Left lung (tissue), 10 donors: ENCODE measurements around the gene IQGAP3. TPM values are rescaled to one million over a fixed set of nuclear protein-coding genes. Genes with fewer than 3 reads are reported as not detected.
A peak's percentile ranks its signal among the peaks of the same experiment; 100 is the strongest.

ENCODE experiments used
- ATAC-seq: fragments of 200-7000 bp; cut with Tn5 transposase; one replicate; pipeline ENCODE4 v1.9.1; 2020; ENCODE audit warnings: moderate library complexity
- DNase-seq, 4 donors: peaks; one replicate each; pipeline ENCODE4 v3.0.0-alpha.2; 2013 to 2020
- H3K27ac ChIP-seq, 2 donors: fragments of 200-600 bp; sonication (generic) in 1 of 2; one replicate each; pipeline versions ENCODE4 v1.5.0 to v1.8.0; 2020 to 2021
- H3K27me3 ChIP-seq, 2 donors: fragments of 200-600 bp; sonication (generic) in 1 of 2; one replicate each; pipeline versions ENCODE4 v1.5.0 to v1.8.0; 2020 to 2021
- H3K36me3 ChIP-seq, 2 donors: fragments of 200-600 bp; sonication (generic) in 1 of 2; one replicate each; pipeline versions ENCODE4 v1.5.0 to v1.8.0; 2020 to 2021
- H3K4me1 ChIP-seq, 2 donors: fragments of 200-600 bp; one replicate each; pipeline ENCODE4 v1.8.0; 2021
- H3K4me3 ChIP-seq, 2 donors: fragments of 200-600 bp; sonication (generic) in 1 of 2; one replicate each; pipeline versions ENCODE4 v1.5.0 to v1.8.0; 2020 to 2021; ENCODE audit warnings: mild to moderate bottlenecking in 1 of 2
- H3K9me3 ChIP-seq, 2 donors: fragments of 200-600 bp; sonication (generic) in 1 of 2; one replicate each; pipeline versions ENCODE4 v1.5.0 to v1.8.0; 2020 to 2021
- CTCF ChIP-seq, 2 donors: fragments of 200-600 bp; sonication (generic) in 1 of 2; IDR thresholded peaks; one replicate each; pipeline versions ENCODE4 v1.5.0 to v1.8.0; 2021; ENCODE audit warnings: antibody characterized with exemption in 2 of 2
- intact Hi-C, 2 donors: fragments of 100-400 bp; cut with DNase I; formaldehyde crosslinking; loops; one replicate each; pipeline versions ENCODE4 v1.11.2 to v1.14.2; 2022
- polyA plus RNA-seq, 6 donors: library from polyadenylated mRNA; unstranded; fragments of 120-200 nt; gene quantifications; one replicate each; pipeline ENCODE4 v1.2.1, GENCODE V29; 2013; ENCODE audit not compliant: insufficient read length in 6 of 6
- total RNA-seq, 2 donors: library from RNA; stranded (reverse); fragmentation: NEBNext Ultra II Directional; extraction: Animal tissue kit (Norgen Biotek cat#: 25700); gene quantifications; one replicate each; pipeline ENCODE4 v1.2.1, GENCODE V29; 2021
- donor health status: DM: no; HTN: yes; CAD: no.
- donor health status: DM: no; HTN: no; CAD: no.

The IQGAP3 gene
- total and polyA plus RNA-seq, 8 donors, result 2.8 to 26.7 (median 13.1) TPM

- H3K27ac ChIP-seq, result peak overlapping the region in 1 of 2 donors; percentile 21
- H3K27me3 ChIP-seq, result no peaks in the 10 kb centered on the region
- H3K4me1 ChIP-seq, result peaks cover 0 to 54% of the 10 kb centered on the region in 2 donors
- H3K9me3 ChIP-seq, result no peaks in the 10 kb centered on the region
- intact Hi-C loops, result no loop called here
- no peak for DNase-seq
- TF ChIP-seq CTCF (IDR thresholded peaks at IDR 0.05), result no peak
- no peak for ATAC-seq
- no peak overlapping the region for H3K4me3 ChIP-seq
- peaks cover 0 to 69% of the 10 kb centered on the region in 2 donors for H3K36me3 ChIP-seq
These were observed 90.8 kb downstream of the IQGAP3 start for GRCh38 chr1:156481527-156481926.

- Histone ChIP-seq H3K36me3 (peaks cover 0 to 79% of the 10 kb centered on the region in 2 donors), H3K9me3 (no peaks in the 10 kb centered on the region), H3K27ac (peak overlapping the region in 1 of 2 donors; percentile 21), H3K4me3 (no peak overlapping the region), H3K4me1 (peaks cover 0 to 45% of the 10 kb centered on the region in 2 donors), H3K27me3 (no peaks in the 10 kb centered on the region)
- ATAC-seq (peak; percentile 60), DNase-seq (peak in 3 of 4 donors; percentile 60 to 88 (median 76))
- TF ChIP-seq CTCF (IDR thresholded peaks at IDR 0.05), result peak; percentile 50 to 75
- intact Hi-C loops, result no loop called here
These were observed 91.8 kb downstream of the IQGAP3 start for GRCh38 chr1:156480411-156481192.

GRCh38 chr1:156480016-156480370 lies 92.4 kb downstream of the IQGAP3 start:
- ATAC-seq (peak; percentile 17), DNase-seq (no peak)
- Histone ChIP-seq H3K36me3 (peaks cover 0 to 85% of the 10 kb centered on the region in 2 donors), H3K4me3 (no peak overlapping the region), H3K9me3 (no peaks in the 10 kb centered on the region), H3K27me3 (no peaks in the 10 kb centered on the region), H3K27ac (no peak overlapping the region), H3K4me1 (peaks cover 0 to 39% of the 10 kb centered on the region in 2 donors)
- intact Hi-C loops, result no loop called here
- no peak for TF ChIP-seq CTCF (IDR thresholded peaks at IDR 0.05)

GRCh38 chr1:156479093-156480015 lies 93.0 kb downstream of the IQGAP3 start:
- ATAC-seq, result no peak
- TF ChIP-seq CTCF (IDR thresholded peaks at IDR 0.05), result no peak
- no peak overlapping the region for H3K27ac ChIP-seq
- peaks cover 0 to 32% of the 10 kb centered on the region in 2 donors for H3K4me1 ChIP-seq
- H3K4me3 ChIP-seq, result no peak overlapping the region
- no peak for DNase-seq
- no peaks in the 10 kb centered on the region for H3K9me3 ChIP-seq
- H3K27me3 ChIP-seq, result no peaks in the 10 kb centered on the region
- intact Hi-C loops, result no loop called here
- H3K36me3 ChIP-seq, result peaks cover 2 to 91% of the 10 kb centered on the region in 2 donors

- Histone ChIP-seq H3K27ac (peak overlapping the region in 1 of 2 donors; percentile 45), H3K4me1 (peaks cover 0 to 21% of the 10 kb centered on the region in 2 donors), H3K36me3 (peaks cover 4 to 100% of the 10 kb centered on the region in 2 donors), H3K27me3 (no peaks in the 10 kb centered on the region), H3K4me3 (no peak overlapping the region), H3K9me3 (no peaks in the 10 kb centered on the region)
- TF ChIP-seq CTCF (IDR thresholded peaks at IDR 0.05), result no peak
- intact Hi-C loops, result no loop called here
- ATAC-seq, result no peak
- DNase-seq, result no peak
These were observed 94.1 kb downstream of the IQGAP3 start for GRCh38 chr1:156478250-156478627.
